HT1080 (cell line): ENCODE data around the gene TMEM131. TPM values are rescaled to one million over a fixed set of nuclear protein-coding genes. Genes with fewer than 3 reads are reported as not detected.

Experiments used
- DNase-seq: peaks from one replicate; pipeline ENCODE4 v3.0.0-alpha.2; 2015; ENCODE audit warnings: low read depth
- total RNA-seq: library from RNA; depleted of rRNA; stranded (reverse); fragments of >200 nt; shearing (Covaris generic); gene quantifications from 2 replicates; pipeline ENCODE4 v1.2.3, GENCODE V29; 2014

The TMEM131 gene
- total RNA-seq, 1 experiment from 2014 or later = 9.7 TPM

- no peak for DNase-seq
Measured at GRCh38 chr2:97993926-97994325, 1.8 kb downstream of the TMEM131 start.

GRCh38 chr2:97992836-97993825, 2.6 kb downstream of the TMEM131 start:
- DNase-seq = no peak

- no peak for DNase-seq
Measured at GRCh38 chr2:97991081-97991856, 4.5 kb downstream of the TMEM131 start.

GRCh38 chr2:97988722-97989121, 7.0 kb downstream of the TMEM131 start:
- DNase-seq = no peak

GRCh38 chr2:97985998-97986397, 9.8 kb downstream of the TMEM131 start:
- no peak for DNase-seq

- no peak for DNase-seq
Measured at GRCh38 chr2:97983698-97984097, 12.1 kb downstream of the TMEM131 start.

GRCh38 chr2:97983134-97983533, 12.6 kb downstream of the TMEM131 start:
- DNase-seq = no peak

GRCh38 chr2:97982621-97983020, 13.1 kb downstream of the TMEM131 start:
- no peak for DNase-seq

- DNase-seq = no peak
Measured at GRCh38 chr2:97981961-97982360, 13.8 kb downstream of the TMEM131 start.

GRCh38 chr2:97979904-97980303, 15.8 kb downstream of the TMEM131 start:
- DNase-seq = no peak

- no peak for DNase-seq
Measured at GRCh38 chr2:97974471-97974870, 21.3 kb downstream of the TMEM131 start.

GRCh38 chr2:97970293-97971060, 25.3 kb downstream of the TMEM131 start:
- DNase-seq = no peak

GRCh38 chr2:97969081-97970067, 26.4 kb downstream of the TMEM131 start:
- no peak for DNase-seq

- no peak for DNase-seq
Measured at GRCh38 chr2:97967931-97968627, 27.7 kb downstream of the TMEM131 start.

GRCh38 chr2:97967216-97967592, 28.5 kb downstream of the TMEM131 start:
- DNase-seq = no peak

- no peak for DNase-seq
Measured at GRCh38 chr2:97966545-97967215, 29.1 kb downstream of the TMEM131 start.

- no peak for DNase-seq
Measured at GRCh38 chr2:97965116-97965515, 30.6 kb downstream of the TMEM131 start.

- no peak for DNase-seq
Measured at GRCh38 chr2:97963880-97964279, 31.9 kb downstream of the TMEM131 start.

- DNase-seq = no peak
Measured at GRCh38 chr2:97963079-97963406, 32.7 kb downstream of the TMEM131 start.
